ENCODE results near the gene SYNGR3. TPM values are rescaled to one million over a fixed set of nuclear protein-coding genes. Genes with fewer than 3 reads are reported as not detected.
A peak's percentile ranks its signal among the peaks of the same experiment; 100 is the strongest.

Gene SYNGR3
- total RNA-seq, 1 experiment from 2014 or later: 0.68 TPM

- no peak for TF ChIP-seq CTCF (IDR thresholded peaks at IDR 0.05; ENCODE audit: unreplicated experiment)
- BruUV-seq (replicated peaks): TSS peak; percentile 74
- H3K4me3 Mint-ChIP-seq (ENCODE audit: unreplicated experiment): peak overlapping the region; percentile 78
- peaks cover 20% of the 10 kb centered on the region for H3K4me1 Mint-ChIP-seq (ENCODE audit: insufficient read depth, unreplicated experiment)
- no peaks in the 10 kb centered on the region for H3K27me3 Mint-ChIP-seq (ENCODE audit: insufficient read depth, unreplicated experiment)
- DNase-seq (ENCODE audit: unreplicated experiment): no peak
- CTCF ChIA-PET: interaction anchor here (0.5 to 1.4 kb wide), 5 partner anchors 39 to 103 kb away, joined by 3 to 5 read pairs (median 3); no protein-coding TSS in a partner anchor
- no peaks in the 10 kb centered on the region for H3K9me3 Mint-ChIP-seq (ENCODE audit: unreplicated experiment)
- POLR2A ChIA-PET: interaction anchor here (0.5 to 8.9 kb wide), 40 partner anchors 8 to 550 kb away, joined by 3 to 72 read pairs (median 6); partner anchors contain the start of genes FAHD1, GFER, HAGH and MSRB1
- intact Hi-C loops (cut with micrococcal nuclease): no loop called here
- peak overlapping the region; percentile 95 for H3K27ac Mint-ChIP-seq (ENCODE audit: low read depth, unreplicated experiment)
- peaks cover 56% of the 10 kb centered on the region for H3K36me3 Mint-ChIP-seq (ENCODE audit: insufficient read depth, unreplicated experiment)
Measured at GRCh38 chr16:1965396-1966001, 24.3 kb upstream of the SYNGR3 start.

GRCh38 chr16:1966460-1966859 lies 23.3 kb upstream of the SYNGR3 start, which contains the start of gene RNF151:
Gene RNF151 (plus strand): TSS chr16:1966856. CDS start chr16:1966882, 26 bp downstream.
- H3K27me3 Mint-ChIP-seq (ENCODE audit: insufficient read depth, unreplicated experiment): no peaks in the 10 kb centered on the region

GRCh38 chr16:1968146-1968953 lies 21.4 kb upstream of the SYNGR3 start:
- no peak for DNase-seq (ENCODE audit: unreplicated experiment)
- intact Hi-C loops (cut with micrococcal nuclease): no loop called here
- CTCF ChIA-PET: no interaction called here
- Mint-ChIP-seq H3K4me1 (ENCODE audit: insufficient read depth, unreplicated experiment) (peaks cover 18% of the 10 kb centered on the region), H3K27ac (ENCODE audit: low read depth, unreplicated experiment) (no peak overlapping the region), H3K27me3 (ENCODE audit: insufficient read depth, unreplicated experiment) (no peaks in the 10 kb centered on the region), H3K4me3 (ENCODE audit: unreplicated experiment) (no peak overlapping the region), H3K36me3 (ENCODE audit: insufficient read depth, unreplicated experiment) (peaks cover 31% of the 10 kb centered on the region), H3K9me3 (ENCODE audit: unreplicated experiment) (no peaks in the 10 kb centered on the region)
- POLR2A ChIA-PET: interaction anchor here (1.0 kb wide), 1 partner anchor 15 kb away, joined by 5 read pairs; the partner anchor contains the start of gene GFER
- no TSS peak for BruUV-seq (replicated peaks)
- TF ChIP-seq CTCF (IDR thresholded peaks at IDR 0.05; ENCODE audit: unreplicated experiment): no peak

More at GRCh38 chr16:1966460-1966859, 23.3 kb upstream of the SYNGR3 start, which contains the start of gene RNF151:
- Mint-ChIP-seq H3K36me3 (ENCODE audit: insufficient read depth, unreplicated experiment) (peaks cover 46% of the 10 kb centered on the region), H3K27ac (ENCODE audit: low read depth, unreplicated experiment) (peak within 1 kb of the TSS; percentile 95), H3K9me3 (ENCODE audit: unreplicated experiment) (no peaks in the 10 kb centered on the region), H3K4me1 (ENCODE audit: insufficient read depth, unreplicated experiment) (peaks cover 15% of the 10 kb centered on the region), H3K4me3 (ENCODE audit: unreplicated experiment) (peak within 1 kb of the TSS; percentile 78)
- TF ChIP-seq CTCF (IDR thresholded peaks at IDR 0.05; ENCODE audit: unreplicated experiment): no peak
- no TSS peak for BruUV-seq (replicated peaks)
- intact Hi-C loops (cut with micrococcal nuclease): no loop called here
- DNase-seq (ENCODE audit: unreplicated experiment): no peak
- ChIA-PET POLR2A (interaction anchor here (0.5 to 8.9 kb wide), 12 partner anchors 14 to 497 kb away, joined by 3 to 72 read pairs (median 21); partner anchors contain the start of genes FAHD1, HAGH, NOXO1 and NUBP2), CTCF (interaction anchor here (0.6 to 1.4 kb wide), 4 partner anchors 14 to 237 kb away, joined by 3 to 7 read pairs (median 3); no protein-coding TSS in a partner anchor)
